Measurements from ENCODE around the gene EFEMP2.

Gene EFEMP2

DNA sequence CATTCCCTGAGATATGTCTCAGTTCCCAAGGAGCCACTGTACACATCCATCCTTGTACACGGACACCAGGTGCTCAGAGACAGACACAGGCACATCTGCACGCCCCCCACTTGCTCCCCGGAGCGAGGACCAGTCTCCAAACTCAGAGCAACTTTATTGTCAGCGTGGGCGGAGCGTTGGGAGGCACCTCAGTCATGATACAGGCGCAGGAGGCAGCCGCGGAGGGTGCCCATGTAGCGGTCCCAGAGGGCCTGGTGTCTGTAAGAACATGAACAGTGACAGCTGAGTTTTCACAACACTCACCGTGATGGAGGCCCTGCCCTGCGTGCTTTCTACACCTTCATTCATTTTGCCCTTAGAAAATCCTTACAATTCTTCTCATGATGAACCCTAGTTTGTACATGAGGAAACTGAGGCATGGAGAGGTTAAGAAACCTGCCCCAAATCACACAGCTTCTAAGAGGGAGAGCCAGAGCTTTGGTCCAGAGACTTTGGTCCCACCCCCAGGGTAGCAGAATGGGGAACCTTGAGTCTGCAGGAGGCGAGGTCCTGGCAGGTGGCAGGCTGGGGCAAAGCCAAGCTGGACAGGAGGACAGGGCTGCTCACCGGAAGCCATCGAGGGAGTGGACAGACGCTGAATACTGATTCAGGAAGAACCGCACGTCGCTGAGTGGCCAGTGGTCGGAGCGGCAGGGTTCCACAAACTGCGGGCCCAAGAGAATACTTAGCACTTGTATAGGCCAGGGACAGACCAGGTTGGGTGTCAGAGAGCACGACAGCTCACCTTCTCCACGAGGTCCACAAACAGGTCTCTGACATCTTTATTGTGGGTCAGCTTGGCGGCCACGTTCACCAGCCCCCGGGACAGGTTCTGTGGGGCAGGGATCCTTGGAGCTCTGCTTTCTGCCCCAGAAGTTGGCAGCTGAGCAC, 11.5 kb upstream of the EFEMP2 start:
- H3K9me3 ChIP-seq (ENCODE audit: control insufficient read depth, low read length) = no peaks in the 10 kb centered on the region
- WGBS, 2 experiments (ENCODE audit: insufficient coverage in 2 of 2) = 93 to 95% methylated on average over 25 to 28 of the region's 28 CpGs
- peaks cover 59% of the 10 kb centered on the region for H3K36me3 ChIP-seq (ENCODE audit: control insufficient read depth, insufficient read depth, low read length)
- no peak overlapping the region for H3K4me3 ChIP-seq (ENCODE audit: extremely low read depth, insufficient read depth, low read length, poor library complexity, severe bottlenecking)
- H3K4me1 ChIP-seq (ENCODE audit: control insufficient read depth, insufficient read depth, low read length, poor library complexity, severe bottlenecking) = peaks cover 15% of the 10 kb centered on the region
- no peak overlapping the region for H3K27ac ChIP-seq (ENCODE audit: low read depth, low read length, severe bottlenecking)

DNA sequence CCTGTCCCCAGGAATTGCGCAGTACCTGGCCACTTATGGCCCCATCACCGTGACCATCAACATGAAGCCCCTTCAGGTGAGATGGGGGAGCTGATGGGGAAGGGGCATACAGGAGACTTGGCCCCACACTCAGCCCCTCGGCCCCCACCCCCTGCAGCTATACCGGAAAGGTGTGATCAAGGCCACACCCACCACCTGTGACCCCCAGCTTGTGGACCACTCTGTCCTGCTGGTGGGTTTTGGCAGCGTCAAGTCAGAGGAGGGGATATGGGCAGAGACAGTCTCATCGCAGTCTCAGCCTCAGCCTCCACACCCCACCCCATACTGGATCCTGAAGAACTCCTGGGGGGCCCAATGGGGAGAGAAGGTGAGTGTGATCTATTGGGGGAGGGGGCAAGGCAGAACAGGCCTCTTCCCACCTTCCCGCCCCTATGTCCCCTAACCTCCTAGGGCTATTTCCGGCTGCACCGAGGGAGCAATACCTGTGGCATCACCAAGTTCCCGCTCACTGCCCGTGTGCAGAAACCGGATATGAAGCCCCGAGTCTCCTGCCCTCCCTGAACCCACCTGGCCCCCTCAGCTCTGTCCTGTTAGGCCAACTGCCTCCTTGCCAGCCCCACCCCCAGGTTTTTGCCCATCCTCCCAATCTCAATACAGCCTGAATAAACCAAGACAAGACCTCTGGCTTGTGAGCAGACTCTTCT, 10.6 kb upstream of the EFEMP2 start:
- Histone ChIP-seq H3K36me3 (ENCODE audit: control insufficient read depth, insufficient read depth, low read length) (peaks cover 59% of the 10 kb centered on the region), H3K9me3 (ENCODE audit: control insufficient read depth, low read length) (no peaks in the 10 kb centered on the region), H3K4me3 (ENCODE audit: extremely low read depth, insufficient read depth, low read length, poor library complexity, severe bottlenecking) (no peak overlapping the region), H3K4me1 (ENCODE audit: control insufficient read depth, insufficient read depth, low read length, poor library complexity, severe bottlenecking) (peaks cover 12% of the 10 kb centered on the region), H3K27ac (ENCODE audit: low read depth, low read length, severe bottlenecking) (no peak overlapping the region)
- WGBS, 2 experiments (ENCODE audit: insufficient coverage in 2 of 2) = 94 to 98% methylated on average over 6 to 9 of the region's 13 CpGs

DNA sequence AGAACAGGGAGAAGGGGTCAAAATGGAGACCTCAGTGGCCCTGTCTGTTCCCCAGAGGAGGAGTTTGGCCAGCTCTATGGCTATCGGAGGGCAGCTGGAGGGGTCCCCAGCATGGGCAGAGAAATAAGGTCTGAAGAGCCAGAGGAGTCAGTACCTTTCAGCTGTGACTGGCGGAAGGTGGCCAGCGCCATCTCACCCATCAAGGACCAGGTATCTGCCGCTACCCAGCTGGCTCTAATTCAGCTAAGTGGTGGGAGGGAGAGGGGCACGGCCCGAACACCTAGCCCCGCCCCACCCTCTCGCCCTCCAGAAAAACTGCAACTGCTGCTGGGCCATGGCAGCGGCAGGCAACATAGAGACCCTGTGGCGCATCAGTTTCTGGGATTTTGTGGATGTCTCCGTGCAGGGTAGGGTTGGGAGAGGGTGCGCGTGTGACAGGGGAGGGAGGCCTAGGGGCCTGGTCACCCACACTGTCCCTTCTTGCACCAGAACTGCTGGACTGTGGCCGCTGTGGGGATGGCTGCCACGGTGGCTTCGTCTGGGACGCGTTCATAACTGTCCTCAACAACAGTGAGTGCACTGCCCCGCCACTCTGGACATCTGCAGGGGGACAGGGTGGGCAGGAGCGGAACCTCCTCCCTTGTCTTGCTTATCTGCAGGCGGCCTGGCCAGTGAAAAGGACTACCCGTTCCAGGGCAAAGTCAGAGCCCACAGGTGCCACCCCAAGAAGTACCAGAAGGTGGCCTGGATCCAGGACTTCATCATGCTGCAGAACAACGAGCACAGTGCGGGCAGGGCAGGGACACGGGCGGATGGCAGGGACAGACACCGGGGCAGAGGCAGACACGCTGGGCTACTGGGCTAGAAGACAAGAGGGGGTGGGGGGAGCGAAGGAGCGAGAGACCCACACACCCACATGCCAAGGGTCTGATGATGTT, 9.8 kb upstream of the EFEMP2 start:
- WGBS, 2 experiments (ENCODE audit: insufficient coverage in 2 of 2) = 95 to 96% methylated on average over 24 to 27 of the region's 30 CpGs
- peaks cover 10% of the 10 kb centered on the region for H3K4me1 ChIP-seq (ENCODE audit: control insufficient read depth, insufficient read depth, low read length, poor library complexity, severe bottlenecking)
- peaks cover 59% of the 10 kb centered on the region for H3K36me3 ChIP-seq (ENCODE audit: control insufficient read depth, insufficient read depth, low read length)
- no peaks in the 10 kb centered on the region for H3K9me3 ChIP-seq (ENCODE audit: control insufficient read depth, low read length)
- no peak overlapping the region for H3K27ac ChIP-seq (ENCODE audit: low read depth, low read length, severe bottlenecking)
- no peak overlapping the region for H3K4me3 ChIP-seq (ENCODE audit: extremely low read depth, insufficient read depth, low read length, poor library complexity, severe bottlenecking)

DNA sequence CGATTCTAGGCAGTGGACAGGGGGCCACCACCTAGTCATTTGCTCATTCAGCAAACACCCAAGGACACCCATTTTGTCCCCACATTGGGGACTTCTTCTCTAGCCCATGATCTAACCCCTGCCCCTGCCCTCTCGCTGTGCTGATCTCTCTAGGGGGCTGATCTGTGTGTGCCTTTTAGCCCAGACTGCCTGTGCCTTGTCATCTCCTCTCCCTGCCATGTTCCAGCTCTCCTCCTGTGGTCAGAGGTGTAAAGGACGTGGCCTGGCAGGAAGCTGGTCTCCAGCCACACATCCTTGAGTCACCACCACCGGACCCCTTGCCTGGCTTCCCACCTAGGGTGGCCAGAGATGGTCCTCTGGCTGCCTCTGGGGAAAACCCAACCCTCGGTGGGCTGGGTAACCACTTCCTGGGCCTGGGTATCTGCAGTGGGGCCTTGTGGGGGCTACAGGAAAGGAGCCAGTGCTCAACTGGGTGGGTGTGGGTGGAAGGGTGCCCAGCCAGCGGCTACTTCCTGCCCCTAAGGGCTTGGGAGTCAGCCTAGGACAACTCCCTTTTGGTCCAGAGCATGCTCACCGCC, 8.3 kb upstream of the EFEMP2 start:
- Histone ChIP-seq H3K4me1 (ENCODE audit: control insufficient read depth, insufficient read depth, low read length, poor library complexity, severe bottlenecking) (no peaks in the 10 kb centered on the region), H3K9me3 (ENCODE audit: control insufficient read depth, low read length) (no peaks in the 10 kb centered on the region), H3K27ac (ENCODE audit: low read depth, low read length, severe bottlenecking) (no peak overlapping the region), H3K4me3 (ENCODE audit: extremely low read depth, insufficient read depth, low read length, poor library complexity, severe bottlenecking) (no peak overlapping the region), H3K36me3 (ENCODE audit: control insufficient read depth, insufficient read depth, low read length) (peaks cover 44% of the 10 kb centered on the region)
- 96 to 98% methylated on average over 4 to 7 of the region's 7 CpGs for WGBS, 2 experiments (ENCODE audit: insufficient coverage in 2 of 2)

DNA sequence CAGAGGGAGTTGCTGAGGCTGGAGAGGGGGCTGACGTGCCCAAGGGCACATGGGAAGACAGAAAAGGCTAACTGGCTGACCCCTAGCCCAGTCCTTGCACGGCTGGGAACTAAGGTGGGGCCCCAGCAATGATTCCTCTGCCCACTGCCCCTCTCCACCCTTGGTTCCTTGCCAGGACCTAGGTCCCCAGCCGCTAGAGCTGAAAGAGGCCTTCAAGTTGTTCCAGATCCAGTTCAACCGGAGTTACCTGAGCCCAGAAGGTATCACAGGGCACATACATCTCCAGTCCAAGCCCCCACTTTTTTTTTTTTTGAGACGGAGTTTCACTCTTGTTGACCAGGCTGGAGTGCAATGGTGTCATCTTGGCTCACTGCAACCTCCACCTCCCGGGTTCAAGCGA, 7.4 kb upstream of the EFEMP2 start:
- Histone ChIP-seq H3K27ac (ENCODE audit: low read depth, low read length, severe bottlenecking) (no peak overlapping the region), H3K36me3 (ENCODE audit: control insufficient read depth, insufficient read depth, low read length) (peaks cover 35% of the 10 kb centered on the region), H3K4me3 (ENCODE audit: extremely low read depth, insufficient read depth, low read length, poor library complexity, severe bottlenecking) (no peak overlapping the region), H3K9me3 (ENCODE audit: control insufficient read depth, low read length) (no peaks in the 10 kb centered on the region), H3K4me1 (ENCODE audit: control insufficient read depth, insufficient read depth, low read length, poor library complexity, severe bottlenecking) (no peaks in the 10 kb centered on the region)
- 88 to 93% methylated on average over 4 to 7 of the region's 7 CpGs for WGBS, 2 experiments (ENCODE audit: insufficient coverage in 2 of 2)

DNA sequence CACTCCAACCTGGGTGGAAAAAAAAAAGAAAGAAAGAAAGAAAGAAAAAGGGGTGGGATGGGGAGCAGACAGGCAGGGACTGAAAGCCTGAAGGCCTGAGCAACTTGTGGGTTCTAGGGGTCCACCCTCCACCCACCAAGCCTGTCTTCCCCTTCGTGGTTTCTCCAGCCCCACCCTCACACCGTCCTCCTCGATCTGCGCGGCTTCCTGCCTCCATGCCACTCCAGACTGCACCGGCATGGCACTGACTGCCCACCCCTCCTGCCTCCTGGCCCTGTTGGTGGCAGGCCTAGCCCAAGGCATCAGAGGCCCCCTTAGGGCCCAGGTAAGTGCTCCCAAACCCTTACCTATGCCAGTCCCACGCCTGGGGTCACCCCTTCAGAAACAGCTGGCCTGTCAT, 7.0 kb upstream of the EFEMP2 start, which contains the start of gene CTSW:
Gene CTSW, plus strand, starts transcription at position 221 of the 400 bp plus-strand sequence. Its CDS starts 18 bp downstream, at position 239.
- Histone ChIP-seq H3K36me3 (ENCODE audit: control insufficient read depth, insufficient read depth, low read length) (peaks cover 31% of the 10 kb centered on the region), H3K9me3 (ENCODE audit: control insufficient read depth, low read length) (no peaks in the 10 kb centered on the region), H3K27ac (ENCODE audit: low read depth, low read length, severe bottlenecking) (no peak within 1 kb of the TSS), H3K4me3 (ENCODE audit: extremely low read depth, insufficient read depth, low read length, poor library complexity, severe bottlenecking) (no peak within 1 kb of the TSS), H3K4me1 (ENCODE audit: control insufficient read depth, insufficient read depth, low read length, poor library complexity, severe bottlenecking) (no peaks in the 10 kb centered on the region)
- WGBS, 2 experiments (ENCODE audit: insufficient coverage in 2 of 2) = 80 to 85% methylated on average over 7 of the region's 7 CpGs

DNA sequence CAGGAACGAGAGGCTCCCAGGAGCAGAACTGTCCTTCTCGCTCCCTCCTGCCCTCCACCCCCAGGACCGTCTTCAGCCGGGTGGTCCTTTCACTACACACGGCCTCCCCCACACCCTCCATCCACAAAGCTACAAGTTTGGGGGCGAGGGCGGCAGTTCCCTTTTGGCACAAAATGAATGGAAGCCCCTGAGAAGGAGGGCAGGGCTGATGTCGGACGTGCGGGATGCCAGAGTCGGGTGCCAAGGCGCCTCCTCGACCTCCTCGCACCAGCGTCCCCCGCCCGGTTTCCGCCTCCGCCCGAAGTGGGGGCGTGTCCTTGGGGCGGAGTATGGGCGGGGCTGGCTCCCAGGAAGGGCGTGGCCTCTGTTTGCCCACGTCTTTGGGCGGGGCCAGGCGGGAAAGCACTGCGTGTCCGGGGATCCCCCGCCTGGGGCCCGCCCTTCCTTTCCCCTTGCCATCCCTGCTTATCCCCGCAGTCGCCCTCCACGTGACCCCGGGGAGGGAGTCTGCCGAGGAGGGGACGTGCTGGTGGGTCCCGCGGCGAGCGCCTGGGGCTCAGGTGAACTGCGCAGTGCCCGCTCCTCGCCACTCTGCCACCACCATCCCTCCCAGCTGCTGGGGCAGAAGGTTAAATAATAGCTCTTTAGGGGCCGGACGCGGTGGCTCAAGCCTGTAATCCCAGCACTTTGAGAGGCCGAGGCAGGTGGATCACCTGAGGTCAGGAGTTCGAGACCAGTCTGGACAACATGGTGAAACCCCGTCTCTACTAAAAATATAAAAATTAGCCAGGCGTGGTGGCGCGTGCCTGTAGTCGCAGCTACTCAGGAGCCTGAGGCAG, 937 bp upstream of the EFEMP2 start:
- Histone ChIP-seq H3K4me1 (ENCODE audit: control insufficient read depth, insufficient read depth, low read length, poor library complexity, severe bottlenecking) (peaks cover 18% of the 10 kb centered on the region), H3K4me3 (ENCODE audit: extremely low read depth, insufficient read depth, low read length, poor library complexity, severe bottlenecking) (peak overlapping the region; percentile 58), H3K27ac (ENCODE audit: low read depth, low read length, severe bottlenecking) (peak overlapping the region; percentile 45), H3K36me3 (ENCODE audit: control insufficient read depth, insufficient read depth, low read length) (peaks cover 30% of the 10 kb centered on the region), H3K9me3 (ENCODE audit: control insufficient read depth, low read length) (no peaks in the 10 kb centered on the region)
- 4 to 13% methylated on average over 32 to 38 of the region's 54 CpGs for WGBS, 2 experiments (ENCODE audit: insufficient coverage in 2 of 2)

DNA sequence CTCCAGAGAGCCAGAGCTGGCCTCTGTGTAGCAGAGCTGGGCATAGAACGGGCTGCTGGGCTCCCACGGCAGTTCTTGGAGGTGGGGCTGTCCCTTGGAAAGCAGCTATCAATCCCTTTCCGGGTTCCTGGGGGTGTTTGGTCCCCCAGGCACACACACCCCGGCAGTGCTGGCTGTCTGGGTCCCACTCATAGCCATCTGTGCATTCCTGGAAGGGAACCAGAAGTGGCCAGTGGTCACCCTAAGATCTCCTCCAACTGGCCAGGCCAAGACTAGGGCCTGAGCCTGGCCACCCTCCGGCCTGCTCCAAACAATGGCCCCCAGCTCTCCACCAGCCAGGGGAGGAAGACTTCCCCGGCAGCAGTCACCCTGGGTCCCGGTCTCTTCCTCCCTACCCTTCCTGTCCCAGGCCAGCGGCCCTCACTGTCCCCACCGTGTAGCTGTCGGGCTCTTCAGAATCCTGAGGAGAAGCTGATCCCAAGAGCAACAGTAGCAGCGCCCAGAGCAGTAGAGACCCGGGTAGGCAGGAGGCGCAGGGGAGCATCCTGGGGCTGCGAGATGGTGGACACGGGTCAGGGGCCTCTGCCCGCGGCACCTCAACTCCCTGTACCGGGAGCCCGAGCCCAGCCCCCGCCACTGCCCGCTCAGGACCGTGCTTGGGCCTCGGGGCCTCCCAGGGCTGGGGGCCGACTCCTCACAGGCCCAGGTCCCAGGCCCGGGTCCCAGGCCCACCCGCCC, 620 bp downstream of the EFEMP2 start:
- Histone ChIP-seq H3K4me1 (ENCODE audit: control insufficient read depth, insufficient read depth, low read length, poor library complexity, severe bottlenecking) (peaks cover 18% of the 10 kb centered on the region), H3K9me3 (ENCODE audit: control insufficient read depth, low read length) (no peaks in the 10 kb centered on the region), H3K27ac (ENCODE audit: low read depth, low read length, severe bottlenecking) (peak overlapping the region; percentile 10), H3K4me3 (ENCODE audit: extremely low read depth, insufficient read depth, low read length, poor library complexity, severe bottlenecking) (peak overlapping the region; percentile 58), H3K36me3 (ENCODE audit: control insufficient read depth, insufficient read depth, low read length) (peaks cover 45% of the 10 kb centered on the region)
- 36 to 43% methylated on average over 13 to 15 of the region's 26 CpGs for WGBS, 2 experiments (ENCODE audit: insufficient coverage in 2 of 2)
